ENCODE data around the gene FBXO31. TPM values are rescaled to one million over a fixed set of nuclear protein-coding genes. Genes with fewer than 3 reads are reported as not detected.

FBXO31 gene
- total and polyA plus RNA-seq, 2 of the 13 experiments (the other 11 are each of a cell fraction or from before 2014, with no cell fraction given), result 92.4 to 101 TPM

DNA sequence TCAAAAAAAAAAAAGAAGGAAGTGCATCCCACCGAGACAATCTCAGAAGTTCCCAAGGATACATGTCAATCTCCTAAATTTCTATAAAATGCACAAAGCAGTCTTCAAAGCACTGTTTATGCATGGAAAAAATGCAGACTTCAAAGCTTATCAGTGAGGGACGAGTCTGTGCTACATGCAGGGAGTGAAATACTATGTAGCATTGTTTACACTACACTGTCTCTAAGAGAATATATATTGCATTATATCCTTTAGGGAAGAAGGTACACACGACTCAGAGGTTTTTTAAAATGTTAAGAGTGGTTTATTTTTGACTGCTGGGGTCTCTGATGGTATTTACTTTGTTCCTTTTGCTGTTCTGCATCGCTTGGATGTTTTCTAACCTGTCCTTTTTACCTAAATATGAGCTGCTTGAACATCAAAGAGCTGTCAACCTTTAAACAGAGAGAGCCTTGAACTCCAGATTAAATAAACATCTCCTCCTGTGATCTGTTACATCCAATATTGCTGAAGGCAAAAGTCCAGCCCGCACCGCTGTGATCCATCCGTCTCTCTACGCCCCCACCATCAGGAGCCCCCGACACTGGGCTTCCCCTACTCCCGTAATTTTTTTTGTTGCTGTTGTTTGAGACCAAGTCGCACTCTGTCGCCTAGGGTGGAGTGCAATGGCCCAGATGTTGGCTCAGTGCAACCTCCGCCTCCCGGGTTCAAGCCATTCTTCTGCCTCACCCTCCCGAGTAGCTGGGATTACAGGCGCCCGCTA, 1.4 kb downstream of the FBXO31 start (continued):
- peak; percentile 61; the same call in 1 of the 2 replicates for TF ChIP-seq AHR (CRISPR knock-in tag; IDR thresholded peaks at IDR 0.05)
- peak; percentile 68; the same call in 1 of the 2 replicates for TF ChIP-seq THAP11 (CRISPR knock-in tag; IDR thresholded peaks at IDR 0.05)
- TF ChIP-seq ZNF33B (CRISPR knock-in tag; IDR thresholded peaks at IDR 0.05), result no peak
- peak; percentile 64 for TF ChIP-seq ZFY (CRISPR knock-in tag; IDR thresholded peaks at IDR 0.05)
- TF ChIP-seq REPIN1 (CRISPR knock-in tag; IDR thresholded peaks at IDR 0.05; ENCODE audit: borderline replicate concordance, low read depth), result peak; percentile 74; the same call in 1 of the 2 replicates
- TF ChIP-seq, protein P1, sequence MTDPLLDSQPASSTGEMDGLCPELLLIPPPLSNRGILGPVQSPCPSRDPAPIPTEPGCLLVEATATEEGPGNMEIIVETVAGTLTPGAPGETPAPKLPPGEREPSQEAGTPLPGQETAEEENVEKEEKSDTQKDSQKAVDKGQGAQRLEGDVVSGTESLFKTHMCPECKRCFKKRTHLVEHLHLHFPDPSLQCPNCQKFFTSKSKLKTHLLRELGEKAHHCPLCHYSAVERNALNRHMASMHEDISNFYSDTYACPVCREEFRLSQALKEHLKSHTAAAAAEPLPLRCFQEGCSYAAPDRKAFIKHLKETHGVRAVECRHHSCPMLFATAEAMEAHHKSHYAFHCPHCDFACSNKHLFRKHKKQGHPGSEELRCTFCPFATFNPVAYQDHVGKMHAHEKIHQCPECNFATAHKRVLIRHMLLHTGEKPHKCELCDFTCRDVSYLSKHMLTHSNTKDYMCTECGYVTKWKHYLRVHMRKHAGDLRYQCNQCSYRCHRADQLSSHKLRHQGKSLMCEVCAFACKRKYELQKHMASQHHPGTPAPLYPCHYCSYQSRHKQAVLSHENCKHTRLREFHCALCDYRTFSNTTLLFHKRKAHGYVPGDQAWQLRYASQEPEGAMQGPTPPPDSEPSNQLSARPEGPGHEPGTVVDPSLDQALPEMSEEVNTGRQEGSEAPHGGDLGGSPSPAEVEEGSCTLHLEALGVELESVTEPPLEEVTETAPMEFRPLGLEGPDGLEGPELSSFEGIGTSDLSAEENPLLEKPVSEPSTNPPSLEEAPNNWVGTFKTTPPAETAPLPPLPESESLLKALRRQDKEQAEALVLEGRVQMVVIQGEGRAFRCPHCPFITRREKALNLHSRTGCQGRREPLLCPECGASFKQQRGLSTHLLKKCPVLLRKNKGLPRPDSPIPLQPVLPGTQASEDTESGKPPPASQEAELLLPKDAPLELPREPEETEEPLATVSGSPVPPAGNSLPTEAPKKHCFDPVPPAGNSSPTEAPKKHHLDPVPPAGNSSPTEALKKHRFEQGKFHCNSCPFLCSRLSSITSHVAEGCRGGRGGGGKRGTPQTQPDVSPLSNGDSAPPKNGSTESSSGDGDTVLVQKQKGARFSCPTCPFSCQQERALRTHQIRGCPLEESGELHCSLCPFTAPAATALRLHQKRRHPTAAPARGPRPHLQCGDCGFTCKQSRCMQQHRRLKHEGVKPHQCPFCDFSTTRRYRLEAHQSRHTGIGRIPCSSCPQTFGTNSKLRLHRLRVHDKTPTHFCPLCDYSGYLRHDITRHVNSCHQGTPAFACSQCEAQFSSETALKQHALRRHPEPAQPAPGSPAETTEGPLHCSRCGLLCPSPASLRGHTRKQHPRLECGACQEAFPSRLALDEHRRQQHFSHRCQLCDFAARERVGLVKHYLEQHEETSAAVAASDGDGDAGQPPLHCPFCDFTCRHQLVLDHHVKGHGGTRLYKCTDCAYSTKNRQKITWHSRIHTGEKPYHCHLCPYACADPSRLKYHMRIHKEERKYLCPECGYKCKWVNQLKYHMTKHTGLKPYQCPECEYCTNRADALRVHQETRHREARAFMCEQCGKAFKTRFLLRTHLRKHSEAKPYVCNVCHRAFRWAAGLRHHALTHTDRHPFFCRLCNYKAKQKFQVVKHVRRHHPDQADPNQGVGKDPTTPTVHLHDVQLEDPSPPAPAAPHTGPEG (CRISPR knock-in tag; IDR thresholded peaks at IDR 0.05), result peak; percentile 84
- TF ChIP-seq, protein P2, sequence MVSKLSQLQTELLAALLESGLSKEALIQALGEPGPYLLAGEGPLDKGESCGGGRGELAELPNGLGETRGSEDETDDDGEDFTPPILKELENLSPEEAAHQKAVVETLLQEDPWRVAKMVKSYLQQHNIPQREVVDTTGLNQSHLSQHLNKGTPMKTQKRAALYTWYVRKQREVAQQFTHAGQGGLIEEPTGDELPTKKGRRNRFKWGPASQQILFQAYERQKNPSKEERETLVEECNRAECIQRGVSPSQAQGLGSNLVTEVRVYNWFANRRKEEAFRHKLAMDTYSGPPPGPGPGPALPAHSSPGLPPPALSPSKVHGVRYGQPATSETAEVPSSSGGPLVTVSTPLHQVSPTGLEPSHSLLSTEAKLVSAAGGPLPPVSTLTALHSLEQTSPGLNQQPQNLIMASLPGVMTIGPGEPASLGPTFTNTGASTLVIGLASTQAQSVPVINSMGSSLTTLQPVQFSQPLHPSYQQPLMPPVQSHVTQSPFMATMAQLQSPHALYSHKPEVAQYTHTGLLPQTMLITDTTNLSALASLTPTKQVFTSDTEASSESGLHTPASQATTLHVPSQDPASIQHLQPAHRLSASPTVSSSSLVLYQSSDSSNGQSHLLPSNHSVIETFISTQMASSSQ (IDR thresholded peaks at IDR 0.05; ENCODE audit: low read depth), result peak; percentile 89
- TF ChIP-seq, protein P2 (CRISPR knock-in tag; IDR thresholded peaks at IDR 0.05; ENCODE audit: borderline replicate concordance), result peak; percentile 92
- peak; percentile 83; the same call in 1 of the 2 replicates for TF ChIP-seq ZSCAN29 (CRISPR knock-in tag; conservative IDR thresholded peaks at IDR 0.05)
- no peak for TF ChIP-seq NFE2L1 (CRISPR knock-in tag; IDR thresholded peaks at IDR 0.05; ENCODE audit: borderline replicate concordance)
- peak; percentile 75; the same call in 1 of the 2 replicates for TF ChIP-seq KAT7 (CRISPR knock-in tag; IDR thresholded peaks at IDR 0.05; ENCODE audit: borderline replicate concordance)
- TF ChIP-seq, protein P3, sequence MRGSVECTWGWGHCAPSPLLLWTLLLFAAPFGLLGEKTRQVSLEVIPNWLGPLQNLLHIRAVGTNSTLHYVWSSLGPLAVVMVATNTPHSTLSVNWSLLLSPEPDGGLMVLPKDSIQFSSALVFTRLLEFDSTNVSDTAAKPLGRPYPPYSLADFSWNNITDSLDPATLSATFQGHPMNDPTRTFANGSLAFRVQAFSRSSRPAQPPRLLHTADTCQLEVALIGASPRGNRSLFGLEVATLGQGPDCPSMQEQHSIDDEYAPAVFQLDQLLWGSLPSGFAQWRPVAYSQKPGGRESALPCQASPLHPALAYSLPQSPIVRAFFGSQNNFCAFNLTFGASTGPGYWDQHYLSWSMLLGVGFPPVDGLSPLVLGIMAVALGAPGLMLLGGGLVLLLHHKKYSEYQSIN (CRISPR knock-in tag; IDR thresholded peaks at IDR 0.05; ENCODE audit: borderline replicate concordance), result no peak
- no peak for TF ChIP-seq ZNF260 (CRISPR knock-in tag; IDR thresholded peaks at IDR 0.05; ENCODE audit: borderline replicate concordance, low read depth)
- TF ChIP-seq, protein P4, sequence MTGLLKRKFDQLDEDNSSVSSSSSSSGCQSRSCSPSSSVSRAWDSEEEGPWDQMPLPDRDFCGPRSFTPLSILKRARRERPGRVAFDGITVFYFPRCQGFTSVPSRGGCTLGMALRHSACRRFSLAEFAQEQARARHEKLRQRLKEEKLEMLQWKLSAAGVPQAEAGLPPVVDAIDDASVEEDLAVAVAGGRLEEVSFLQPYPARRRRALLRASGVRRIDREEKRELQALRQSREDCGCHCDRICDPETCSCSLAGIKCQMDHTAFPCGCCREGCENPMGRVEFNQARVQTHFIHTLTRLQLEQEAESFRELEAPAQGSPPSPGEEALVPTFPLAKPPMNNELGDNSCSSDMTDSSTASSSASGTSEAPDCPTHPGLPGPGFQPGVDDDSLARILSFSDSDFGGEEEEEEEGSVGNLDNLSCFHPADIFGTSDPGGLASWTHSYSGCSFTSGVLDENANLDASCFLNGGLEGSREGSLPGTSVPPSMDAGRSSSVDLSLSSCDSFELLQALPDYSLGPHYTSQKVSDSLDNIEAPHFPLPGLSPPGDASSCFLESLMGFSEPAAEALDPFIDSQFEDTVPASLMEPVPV (CRISPR knock-in tag; IDR thresholded peaks at IDR 0.05), result peak; percentile 81
- no peak for TF ChIP-seq REXO4 (CRISPR knock-in tag; IDR thresholded peaks at IDR 0.05; ENCODE audit: borderline replicate concordance)
- no peak for TF ChIP-seq EED (CRISPR knock-in tag; IDR thresholded peaks at IDR 0.05)

All from HepG2 (cell line).